GM19351 (cell line): Measurements from ENCODE around the gene KCNA2.
A peak's percentile ranks its signal among the peaks of the same experiment; 100 is the strongest.

Experiments
- ATAC-seq: cut with Tn5 transposase; IDR thresholded peaks from one replicate; pipeline ENCODE4 v1.9.1; 2021; ENCODE audit warnings: mild to moderate bottlenecking, moderate library complexity; ENCODE audit not compliant: unreplicated experiment

The KCNA2 gene

GRCh38 chr1:110572751-110573150 is 33.4 kb downstream of the KCNA2 start:
- no peak for ATAC-seq

- no peak for ATAC-seq
Observed at GRCh38 chr1:110570901-110571300, 35.3 kb downstream of the KCNA2 start.

- ATAC-seq: no peak
Observed at GRCh38 chr1:110570307-110570706, 35.9 kb downstream of the KCNA2 start.

GRCh38 chr1:110566836-110567235 is 39.3 kb downstream of the KCNA2 start:
- no peak for ATAC-seq

- ATAC-seq: no peak
Observed at GRCh38 chr1:110565565-110565964, 40.6 kb downstream of the KCNA2 start.

- no peak for ATAC-seq
Observed at GRCh38 chr1:110563089-110563488, 43.1 kb downstream of the KCNA2 start.

- no peak for ATAC-seq
Observed at GRCh38 chr1:110561596-110561995, 44.6 kb downstream of the KCNA2 start.

- no peak for ATAC-seq
Observed at GRCh38 chr1:110559157-110559556, 47.0 kb downstream of the KCNA2 start.

GRCh38 chr1:110557481-110557880 is 48.7 kb downstream of the KCNA2 start:
- ATAC-seq: no peak

GRCh38 chr1:110556471-110556807 is 49.7 kb downstream of the KCNA2 start:
- no peak for ATAC-seq

GRCh38 chr1:110555807-110556470 is 50.2 kb downstream of the KCNA2 start:
- ATAC-seq: no peak

GRCh38 chr1:110554871-110555801 is 51.0 kb downstream of the KCNA2 start:
- peak; percentile 62 for ATAC-seq

- ATAC-seq: no peak
Observed at GRCh38 chr1:110551278-110551809, 54.8 kb downstream of the KCNA2 start.

- no peak for ATAC-seq
Observed at GRCh38 chr1:110549831-110550230, 56.3 kb downstream of the KCNA2 start.

GRCh38 chr1:110548381-110548780 is 57.8 kb downstream of the KCNA2 start:
- ATAC-seq: no peak

- no peak for ATAC-seq
Observed at GRCh38 chr1:110547017-110547416, 59.1 kb downstream of the KCNA2 start.

GRCh38 chr1:110545492-110545891 is 60.7 kb downstream of the KCNA2 start:
- no peak for ATAC-seq

GRCh38 chr1:110544753-110545152 is 61.4 kb downstream of the KCNA2 start:
- ATAC-seq: no peak
